Loucy (cell line): Measurements from ENCODE around the gene RPL3.
"Not testable (repeated sequence)": the region's sequence is repeated elsewhere in the genome, so short reads cannot be mapped to it uniquely, and the experiment has no call there.

Experiments
- H2AFZ ChIP-seq: fragments of 200-600 bp; sonication (generic); 2 replicates; pipeline ENCODE4 v1.6.0; 2016; ENCODE audit warnings: antibody characterized with exemption, mild to moderate bottlenecking, low read length, moderate library complexity
- H3F3A ChIP-seq: fragments of 200-600 bp; 2 replicates; pipeline ENCODE4 v1.6.0; 2016; ENCODE audit warnings: antibody characterized with exemption, low read depth, mild to moderate bottlenecking
- H3K27me3 ChIP-seq: fragments of 200-600 bp; sonication (generic); 2 replicates; pipeline ENCODE4 v1.6.1; 2014; ENCODE audit warnings: low read length, mild to moderate bottlenecking; ENCODE audit not compliant: insufficient read depth, poor library complexity, severe bottlenecking
- H3K36me3 ChIP-seq: fragments of 200-600 bp; sonication (generic); 2 replicates; pipeline ENCODE4 v1.6.1; 2016; ENCODE audit warnings: low read length; ENCODE audit not compliant: insufficient read depth
- H3K4me1 ChIP-seq: fragments of 200-600 bp; sonication (generic); 2 replicates; pipeline ENCODE4 v1.5.1; 2014; ENCODE audit warnings: low read length, mild to moderate bottlenecking; ENCODE audit not compliant: insufficient read depth, poor library complexity, severe bottlenecking
- H3K4me2 ChIP-seq: fragments of 200-600 bp; sonication (generic); 2 replicates; pipeline ENCODE4 v1.6.0; 2014; ENCODE audit warnings: antibody characterized with exemption, low read length, low read depth, mild to moderate bottlenecking; ENCODE audit not compliant: poor library complexity, severe bottlenecking
- H3K4me3 ChIP-seq: fragments of 200-600 bp; sonication (generic); 2 replicates; pipeline ENCODE4 v1.5.1; 2014; ENCODE audit warnings: low read length, mild to moderate bottlenecking, mixed read lengths; ENCODE audit not compliant: poor library complexity, severe bottlenecking
- H3K79me2 ChIP-seq: fragments of 200-600 bp; sonication (generic); 2 replicates; pipeline ENCODE4 v1.6.1; 2014; ENCODE audit warnings: low read length; ENCODE audit not compliant: insufficient read depth
- H3K9ac ChIP-seq: fragments of 200-600 bp; sonication (generic); 2 replicates; pipeline ENCODE4 v1.6.0; 2014; ENCODE audit warnings: mild to moderate bottlenecking, low read depth, low read length, moderate library complexity; ENCODE audit not compliant: poor library complexity, severe bottlenecking
- H3K9me2 ChIP-seq: fragments of 200-600 bp; sonication (generic); replicated peaks from 2 replicates; pipeline ENCODE4 v1.6.1; 2016; ENCODE audit warnings: low read depth, low read length, mixed read lengths
- H3K9me3 ChIP-seq: fragments of 200-600 bp; sonication (generic); 2 replicates; pipeline ENCODE4 v1.6.1; 2014; ENCODE audit warnings: mild to moderate bottlenecking, antibody characterized with exemption, low read length, low read depth; ENCODE audit not compliant: insufficient read depth
- H4K20me1 ChIP-seq: fragments of 200-600 bp; sonication (generic); 2 replicates; pipeline ENCODE4 v1.6.0; 2014; ENCODE audit warnings: antibody characterized with exemption, low read length, mild to moderate bottlenecking; ENCODE audit not compliant: insufficient read depth, poor library complexity, severe bottlenecking
- CTCF ChIP-seq: fragments of 200-600 bp; sonication (generic); conservative IDR thresholded peaks from 2 replicates; pipeline ENCODE4 v1.5.1; 2014; ENCODE audit warnings: mild to moderate bottlenecking, antibody characterized with exemption, low read length
- EZH2phosphoT487 ChIP-seq: fragments of 200-600 bp; IDR thresholded peaks from 2 replicates; pipeline ENCODE4 v1.6.1; 2018; ENCODE audit warnings: antibody characterized with exemption, mild to moderate bottlenecking, moderate library complexity, borderline replicate concordance

The RPL3 gene

GRCh38 chr22:39359659-39360195 is 40.3 kb upstream of the RPL3 start:
- Histone ChIP-seq H3K4me3 (no peak overlapping the region), H3K9ac (no peak overlapping the region), H3K4me2 (no peak overlapping the region), H3K9me3 (no peaks in the 10 kb centered on the region), H3K4me1 (no peaks in the 10 kb centered on the region), H3K36me3 (no peaks in the 10 kb centered on the region), H3K9me2 (no peaks in the 10 kb centered on the region), H4K20me1 (no peaks in the 10 kb centered on the region), H2AFZ (no peak overlapping the region), H3F3A (no peaks in the 10 kb centered on the region), H3K27me3 (no peaks in the 10 kb centered on the region), H3K79me2 (peaks cover 10% of the 10 kb centered on the region; the same call in 1 of the 2 replicates)
- no peak for TF ChIP-seq CTCF
- TF ChIP-seq EZH2phosphoT487: no peak

DNA sequence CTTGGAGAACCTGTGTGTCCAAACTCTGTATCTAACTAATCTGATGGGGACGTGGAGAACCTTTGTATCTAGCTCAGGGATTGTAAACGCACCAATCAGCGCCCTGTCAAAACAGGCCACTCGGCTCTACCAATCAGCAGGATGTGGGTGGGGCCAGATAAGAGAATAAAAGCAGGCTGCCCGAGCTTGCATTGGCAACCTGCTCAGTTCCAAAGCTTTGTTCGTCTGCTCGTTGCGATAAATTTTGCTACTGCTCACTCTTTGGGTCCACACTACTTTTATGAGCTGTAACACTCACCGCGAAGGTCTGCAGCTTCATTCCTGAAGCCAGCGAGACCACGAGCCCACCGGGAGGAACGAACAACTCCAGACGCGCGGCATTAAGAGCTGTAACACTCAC is 38.8 kb upstream of the RPL3 start:
- H3K79me2 ChIP-seq: peaks cover 21% of the 10 kb centered on the region; the same call in 1 of the 2 replicates
- not testable (repeated sequence) for H3K9me2 ChIP-seq, H3F3A ChIP-seq, H3K27me3 ChIP-seq, H3K4me1 ChIP-seq, H3K4me3 ChIP-seq, H3K9me3 ChIP-seq, H2AFZ ChIP-seq, H4K20me1 ChIP-seq, H3K4me2 ChIP-seq, H3K9ac ChIP-seq, H3K36me3 ChIP-seq

GRCh38 chr22:39357110-39358108 is 38.0 kb upstream of the RPL3 start:
- not testable (repeated sequence) for H3K9me2 ChIP-seq, H3K27me3 ChIP-seq, H3K36me3 ChIP-seq, H3K4me2 ChIP-seq, H3K4me3 ChIP-seq, H3F3A ChIP-seq, H3K4me1 ChIP-seq, H3K9ac ChIP-seq, H4K20me1 ChIP-seq, H2AFZ ChIP-seq, H3K9me3 ChIP-seq
- peaks cover 29% of the 10 kb centered on the region for H3K79me2 ChIP-seq

DNA sequence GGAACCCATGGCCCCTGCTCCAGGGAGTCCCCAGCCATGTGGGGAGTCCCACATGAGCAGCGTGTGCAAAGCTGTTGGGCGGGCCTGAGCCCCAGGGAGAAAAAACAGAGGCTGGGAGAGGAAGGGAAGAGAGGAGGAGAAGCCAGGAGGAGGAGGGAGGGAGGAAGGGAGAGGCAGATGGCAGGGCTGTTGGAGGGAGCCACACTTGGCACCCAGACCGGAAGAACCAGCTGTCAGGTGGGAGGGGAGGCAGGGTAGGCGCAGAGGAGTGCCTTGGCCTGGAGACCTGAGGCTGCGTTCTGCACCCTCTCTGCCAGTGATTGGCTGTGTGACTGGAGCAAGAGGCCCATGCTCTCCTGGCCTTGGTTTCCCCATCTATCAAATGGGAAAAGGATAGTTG is 37.0 kb upstream of the RPL3 start:
- Histone ChIP-seq H3K27me3 (no peaks in the 10 kb centered on the region), H3K9ac (no peak overlapping the region), H3K79me2 (peaks cover 34% of the 10 kb centered on the region), H3K9me2 (no peaks in the 10 kb centered on the region), H3F3A (no peaks in the 10 kb centered on the region), H3K4me2 (no peak overlapping the region), H2AFZ (no peak overlapping the region), H3K36me3 (no peaks in the 10 kb centered on the region), H3K4me3 (no peak overlapping the region), H3K9me3 (no peaks in the 10 kb centered on the region), H3K4me1 (peaks cover 17% of the 10 kb centered on the region), H4K20me1 (peaks cover 6% of the 10 kb centered on the region)
- TF ChIP-seq EZH2phosphoT487 (no peak), CTCF (no peak)

GRCh38 chr22:39355805-39356204 is 36.4 kb upstream of the RPL3 start:
- H4K20me1 ChIP-seq, H3F3A ChIP-seq, H3K36me3 ChIP-seq, H3K27me3 ChIP-seq, H3K9ac ChIP-seq, H3K9me2 ChIP-seq, H3K4me3 ChIP-seq, H3K4me2 ChIP-seq, H2AFZ ChIP-seq, H3K9me3 ChIP-seq: not testable (repeated sequence)
- Histone ChIP-seq H3K79me2 (peaks cover 34% of the 10 kb centered on the region), H3K4me1 (peaks cover 23% of the 10 kb centered on the region)
